Keratinocyte (primary cell): ENCODE results near the gene SNTB2.

Source experiments
- EZH2 ChIP-seq: IDR thresholded peaks from one replicate; pipeline ENCODE4 v1.6.1; 2012; ENCODE audit warnings: inconsistent platforms, mild to moderate bottlenecking, low read length, moderate library complexity
- TF ChIP-seq, protein P1 (sequence below), 3 experiments: IDR thresholded peaks in 1 of 3; conservative IDR thresholded peaks in 1 of 3; optimal IDR thresholded peaks in 1 of 3; 2 replicates in 2 of 3; 3 replicates in 1 of 3; pipeline versions ENCODE3 to v1.5.1; 2011; ENCODE audit warnings: low read length in 3 of 3, mild to moderate bottlenecking in 3 of 3, moderate library complexity in 2 of 3, control low read depth in 1 of 3, inconsistent platforms in 1 of 3; ENCODE audit not compliant: insufficient read depth in 2 of 3; ENCODE audit errors: extremely low read depth in 1 of 3

DNA sequence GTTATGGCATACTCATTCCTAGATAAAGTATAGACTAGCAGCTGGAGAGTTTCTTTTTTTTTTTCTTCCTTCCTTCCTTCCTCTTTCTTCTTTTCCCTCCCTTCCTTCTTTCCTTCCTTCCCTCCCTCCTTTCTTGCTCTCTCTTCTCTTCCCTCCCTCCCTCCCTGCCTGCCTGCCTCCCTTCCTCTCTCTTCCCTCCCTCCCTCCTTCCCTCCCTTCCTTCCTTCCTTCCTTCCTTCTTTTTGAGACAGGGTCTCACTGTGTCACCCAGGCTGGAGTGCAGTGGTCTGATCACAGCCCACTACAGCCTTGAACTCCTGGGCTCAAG lies 7.0 kb upstream of the SNTB2 start:
- no peak for TF ChIP-seq EZH2
- TF ChIP-seq, protein P1, sequence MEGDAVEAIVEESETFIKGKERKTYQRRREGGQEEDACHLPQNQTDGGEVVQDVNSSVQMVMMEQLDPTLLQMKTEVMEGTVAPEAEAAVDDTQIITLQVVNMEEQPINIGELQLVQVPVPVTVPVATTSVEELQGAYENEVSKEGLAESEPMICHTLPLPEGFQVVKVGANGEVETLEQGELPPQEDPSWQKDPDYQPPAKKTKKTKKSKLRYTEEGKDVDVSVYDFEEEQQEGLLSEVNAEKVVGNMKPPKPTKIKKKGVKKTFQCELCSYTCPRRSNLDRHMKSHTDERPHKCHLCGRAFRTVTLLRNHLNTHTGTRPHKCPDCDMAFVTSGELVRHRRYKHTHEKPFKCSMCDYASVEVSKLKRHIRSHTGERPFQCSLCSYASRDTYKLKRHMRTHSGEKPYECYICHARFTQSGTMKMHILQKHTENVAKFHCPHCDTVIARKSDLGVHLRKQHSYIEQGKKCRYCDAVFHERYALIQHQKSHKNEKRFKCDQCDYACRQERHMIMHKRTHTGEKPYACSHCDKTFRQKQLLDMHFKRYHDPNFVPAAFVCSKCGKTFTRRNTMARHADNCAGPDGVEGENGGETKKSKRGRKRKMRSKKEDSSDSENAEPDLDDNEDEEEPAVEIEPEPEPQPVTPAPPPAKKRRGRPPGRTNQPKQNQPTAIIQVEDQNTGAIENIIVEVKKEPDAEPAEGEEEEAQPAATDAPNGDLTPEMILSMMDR (optimal IDR thresholded peaks at IDR 0.05 in 1 of 3, IDR thresholded peaks at IDR 0.05 in 1 of 3, conservative IDR thresholded peaks at IDR 0.05 in 1 of 3; ENCODE audit: extremely low read depth in 1 of 3, insufficient read depth in 2 of 3, low read length in 3 of 3), result no peak
